Measurements from ENCODE around the gene ANAPC2. TPM values are rescaled to one million over a fixed set of nuclear protein-coding genes. Genes with fewer than 3 reads are reported as not detected.

The ANAPC2 gene
- total RNA-seq, 2 experiments from 2014 or later, result 34.8 to 90.4 TPM

GRCh38 chr9:137168904-137169856 lies 19.2 kb downstream of the ANAPC2 start:
- H3K9me2 ChIP-seq (ENCODE audit: insufficient read depth, low read length), result no peaks in the 10 kb centered on the region
- intact Hi-C loops (cut with micrococcal nuclease; ENCODE audit: unreplicated experiment), result no loop called here
- peak overlapping the region; percentile 50 for H3K4me2 ChIP-seq (ENCODE audit: low read length)
- CTCF ChIA-PET (ENCODE audit: unreplicated experiment), result no interaction called here
- no peak overlapping the region for H3K27ac ChIP-seq (ENCODE audit: low read depth, low read length, poor library complexity, severe bottlenecking)
- peak overlapping the region; percentile 26 for H3K4me3 ChIP-seq (ENCODE audit: low read depth, low read length, poor library complexity, severe bottlenecking)
- H3K9me3 ChIP-seq (ENCODE audit: low read length), result no peaks in the 10 kb centered on the region
- peaks cover 4% of the 10 kb centered on the region for H3K4me1 ChIP-seq (ENCODE audit: insufficient read depth, low read length, poor library complexity, severe bottlenecking)
- no peak for DNase-seq (ENCODE audit: low spot score)
- H3K36me3 ChIP-seq (ENCODE audit: insufficient read depth, low read length), result no peaks in the 10 kb centered on the region
- POLR2A ChIA-PET, result no interaction called here
- no peaks in the 10 kb centered on the region for H4K20me1 ChIP-seq (ENCODE audit: insufficient read depth, low read length)
- no peak overlapping the region for H2AFZ ChIP-seq (ENCODE audit: low read length)
- no peaks in the 10 kb centered on the region for H3K79me2 ChIP-seq (ENCODE audit: insufficient read depth, low read depth, low read length)
- no TSS peak for BruUV-seq (replicated peaks)
- TF ChIP-seq CTCF (conservative IDR thresholded peaks at IDR 0.05; ENCODE audit: low read length), result no peak
- TF ChIP-seq EZH2phosphoT487 (IDR thresholded peaks at IDR 0.05; ENCODE audit: borderline replicate concordance, low read depth, low read length), result peak; percentile 6

GRCh38 chr9:137168573-137168903 lies 19.8 kb downstream of the ANAPC2 start:
- CTCF ChIA-PET (ENCODE audit: unreplicated experiment), result interaction anchor here (0.5 kb wide), 1 partner anchor 32 kb away, joined by 3 read pairs; no protein-coding TSS in a partner anchor

More at GRCh38 chr9:137168573-137168903, 19.8 kb downstream of the ANAPC2 start:
- TF ChIP-seq EZH2phosphoT487 (IDR thresholded peaks at IDR 0.05; ENCODE audit: borderline replicate concordance, low read depth, low read length), result peak; percentile 35; the same call in 1 of the 2 replicates
- no peak for TF ChIP-seq CTCF (conservative IDR thresholded peaks at IDR 0.05; ENCODE audit: low read length)
- DNase-seq (ENCODE audit: low spot score), result no peak
- Histone ChIP-seq H2AFZ (ENCODE audit: low read length) (no peak overlapping the region), H3K27ac (ENCODE audit: low read depth, low read length, poor library complexity, severe bottlenecking) (no peak overlapping the region), H3K36me3 (ENCODE audit: insufficient read depth, low read length) (no peaks in the 10 kb centered on the region), H3K9me3 (ENCODE audit: low read length) (no peaks in the 10 kb centered on the region), H3K9me2 (ENCODE audit: insufficient read depth, low read length) (no peaks in the 10 kb centered on the region), H3K4me2 (ENCODE audit: low read length) (peak overlapping the region; percentile 50; the same call in 1 of the 2 replicates), H3K4me3 (ENCODE audit: low read depth, low read length, poor library complexity, severe bottlenecking) (peak overlapping the region; percentile 26), H3K79me2 (ENCODE audit: insufficient read depth, low read depth, low read length) (no peaks in the 10 kb centered on the region), H4K20me1 (ENCODE audit: insufficient read depth, low read length) (no peaks in the 10 kb centered on the region), H3K4me1 (ENCODE audit: insufficient read depth, low read length, poor library complexity, severe bottlenecking) (peaks cover 4% of the 10 kb centered on the region)
- no TSS peak for BruUV-seq (replicated peaks)
- intact Hi-C loops (cut with micrococcal nuclease; ENCODE audit: unreplicated experiment), result no loop called here
- POLR2A ChIA-PET, result no interaction called here
